Endometrium (tissue), 2 donors: ENCODE measurements around the gene FRMD8.

ENCODE experiments used
- FAIRE-seq: peaks from 2 replicates; lab custom pipeline; 2012; peaks lifted over from hg19 to GRCh38; lab: Jason Lieb, UNC
- donor health status: control.
- donor health status: control.

FRMD8 gene

DNA sequence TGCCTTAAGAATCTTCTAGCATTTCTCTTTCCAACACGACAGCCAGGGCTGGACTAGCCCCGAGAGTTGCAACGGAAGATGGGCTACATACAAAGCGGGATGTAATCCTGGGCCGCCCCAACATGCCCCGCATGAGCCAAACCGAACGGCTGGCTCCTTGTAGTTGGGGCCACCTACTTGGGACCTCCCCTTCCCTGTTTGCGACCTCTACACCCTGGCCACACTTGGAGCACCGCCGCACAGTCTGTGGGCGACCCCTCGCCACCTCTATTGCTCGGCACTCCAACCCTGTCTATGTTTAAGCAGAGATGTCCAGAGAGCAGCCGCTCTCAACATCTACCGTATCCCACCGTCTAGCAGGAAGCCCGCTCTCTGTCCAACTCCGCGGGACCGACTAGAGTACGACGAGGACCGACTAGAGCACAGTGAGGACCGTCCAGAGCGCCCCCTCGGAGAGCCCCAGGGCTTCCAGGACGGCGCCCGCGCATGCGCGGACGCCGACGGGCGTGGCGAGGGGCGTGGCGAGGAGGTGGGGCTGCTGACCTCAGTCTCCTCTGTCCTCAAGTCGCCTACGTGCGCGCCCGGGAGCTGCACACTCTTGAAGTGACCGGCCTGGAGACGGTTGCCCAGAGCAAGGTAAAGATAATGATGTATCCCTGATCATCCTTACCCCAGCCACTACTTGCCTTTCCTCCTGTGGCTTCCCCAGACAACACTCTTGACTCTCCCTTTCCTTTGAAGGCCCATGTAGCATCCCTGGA, 68.4 kb downstream of the FRMD8 start:
- FAIRE-seq, result no peak

DNA sequence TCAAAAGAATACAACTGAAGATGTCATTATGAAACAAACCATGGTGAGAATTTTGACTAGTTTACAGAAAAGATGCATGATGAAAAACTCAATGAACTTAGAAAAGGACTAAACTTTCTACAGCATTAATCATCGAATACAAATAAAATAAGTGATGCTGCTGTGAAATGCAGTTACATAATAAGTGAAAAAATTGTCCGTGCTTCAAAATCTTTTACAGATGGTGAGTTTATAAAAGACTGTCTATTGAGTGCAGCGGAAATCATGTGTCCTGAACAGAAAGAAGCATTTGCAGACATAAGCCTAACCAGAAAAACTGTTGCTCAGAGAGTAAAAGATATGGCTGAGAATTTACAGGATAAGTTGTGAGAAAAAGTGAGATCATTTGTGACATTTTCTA, 70.0 kb downstream of the FRMD8 start:
- no peak for FAIRE-seq

DNA sequence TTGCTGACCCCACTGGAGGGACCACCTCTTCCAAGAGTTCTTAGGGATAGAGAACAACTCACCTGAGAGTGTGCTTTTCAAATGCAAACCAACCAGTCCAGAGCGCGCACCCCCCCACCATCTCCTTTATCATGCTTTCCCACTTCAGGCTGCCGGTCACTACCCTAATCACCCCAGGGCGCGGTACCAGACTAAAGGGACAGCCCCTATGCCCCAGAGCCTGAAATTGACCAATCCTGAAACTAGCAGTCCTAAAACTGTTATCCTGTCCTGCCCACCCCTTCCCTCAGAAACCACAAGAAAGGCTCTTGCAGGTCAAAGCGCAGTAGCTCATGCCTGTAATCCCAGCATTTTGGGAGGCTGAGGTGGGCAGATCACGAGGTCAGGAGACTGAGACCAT, 73.1 kb downstream of the FRMD8 start:
- FAIRE-seq, result no peak
